HEK293T (cell line): ENCODE data around the gene EIF2S1.
"Not testable (repeated sequence)": the region's sequence is repeated elsewhere in the genome, so short reads cannot be mapped to it uniquely, and the experiment has no call there.

Source experiments
- CTCF ChIA-PET: fragments of 350-600 bp; formaldehyde crosslinking; extraction: SDS; loops from one replicate; lab custom pipeline; 2021; ENCODE audit warnings: antibody characterized with exemption, inconsistent platforms; lab: Yijun Ruan, JAX
- POLR2A ChIA-PET: fragments of 350-600 bp; formaldehyde crosslinking; extraction: SDS; loops from one replicate; lab custom pipeline; 2020; ENCODE audit warnings: antibody characterized with exemption, inconsistent platforms; lab: Yijun Ruan, JAX
- DNase-seq: peaks from one replicate; pipeline ENCODE4 v3.0.0; 2012; ENCODE audit warnings: mixed read lengths; ENCODE audit errors: extremely low spot score
- ARNT ChIP-seq: fragments of 450-650 bp; IDR thresholded peaks from 2 replicates; pipeline ENCODE4 v1.6.1; 2017; ENCODE audit warnings: mild to moderate bottlenecking
- BHLHE40 ChIP-seq: fragments of 450-650 bp; IDR thresholded peaks from 2 replicates; pipeline ENCODE4 v1.6.1; 2016; ENCODE audit warnings: mild to moderate bottlenecking, moderate library complexity, borderline replicate concordance
- CTBP1 ChIP-seq: fragments of 450-650 bp; IDR thresholded peaks from 2 replicates; pipeline ENCODE4 v1.6.1; 2016; ENCODE audit warnings: borderline replicate concordance
- ELF4 ChIP-seq: fragments of 450-650 bp; IDR thresholded peaks from 2 replicates; pipeline ENCODE4 v1.6.1; 2017; ENCODE audit warnings: antibody characterized with exemption
- FOXA1 ChIP-seq: fragments of 450-650 bp; IDR thresholded peaks from 2 replicates; pipeline ENCODE4 v1.6.1; 2016; ENCODE audit warnings: mild to moderate bottlenecking
- FOXK2 ChIP-seq: fragments of 450-650 bp; IDR thresholded peaks from 2 replicates; pipeline ENCODE4 v1.6.1; 2016; ENCODE audit warnings: mild to moderate bottlenecking
- FOXM1 ChIP-seq: fragments of 450-650 bp; IDR thresholded peaks from 2 replicates; pipeline ENCODE4 v1.6.1; 2017; ENCODE audit warnings: mild to moderate bottlenecking, borderline replicate concordance
- HDGF ChIP-seq: fragments of 450-650 bp; IDR thresholded peaks from 2 replicates; pipeline ENCODE4 v1.6.1; 2017; ENCODE audit warnings: antibody characterized with exemption, borderline replicate concordance
- L3MBTL2 ChIP-seq: fragments of 450-650 bp; conservative IDR thresholded peaks from 2 replicates; pipeline ENCODE4 v1.6.1; 2016; ENCODE audit warnings: mild to moderate bottlenecking
- LEF1 ChIP-seq: fragments of 450-650 bp; IDR thresholded peaks from 2 replicates; pipeline ENCODE4 v1.6.1; 2017; ENCODE audit warnings: mild to moderate bottlenecking, borderline replicate concordance
- NFRKB ChIP-seq: fragments of 450-650 bp; IDR thresholded peaks from 2 replicates; pipeline ENCODE4 v1.6.1; 2016; ENCODE audit warnings: mild to moderate bottlenecking, moderate library complexity
- PKNOX1 ChIP-seq: fragments of 450-650 bp; IDR thresholded peaks from 2 replicates; pipeline ENCODE4 v1.6.1; 2016
- SP1 ChIP-seq: fragments of 450-650 bp; IDR thresholded peaks from 2 replicates; pipeline ENCODE4 v1.6.1; 2017
- SUZ12 ChIP-seq: fragments of 450-650 bp; IDR thresholded peaks from 2 replicates; pipeline ENCODE4 v1.6.1; 2016; ENCODE audit warnings: mild to moderate bottlenecking
- TARDBP ChIP-seq: fragments of 450-650 bp; IDR thresholded peaks from 2 replicates; pipeline ENCODE4 v1.6.1; 2016
- ZNF384 ChIP-seq: fragments of 450-650 bp; IDR thresholded peaks from 2 replicates; pipeline ENCODE4 v1.6.1; 2016

The EIF2S1 gene

DNA sequence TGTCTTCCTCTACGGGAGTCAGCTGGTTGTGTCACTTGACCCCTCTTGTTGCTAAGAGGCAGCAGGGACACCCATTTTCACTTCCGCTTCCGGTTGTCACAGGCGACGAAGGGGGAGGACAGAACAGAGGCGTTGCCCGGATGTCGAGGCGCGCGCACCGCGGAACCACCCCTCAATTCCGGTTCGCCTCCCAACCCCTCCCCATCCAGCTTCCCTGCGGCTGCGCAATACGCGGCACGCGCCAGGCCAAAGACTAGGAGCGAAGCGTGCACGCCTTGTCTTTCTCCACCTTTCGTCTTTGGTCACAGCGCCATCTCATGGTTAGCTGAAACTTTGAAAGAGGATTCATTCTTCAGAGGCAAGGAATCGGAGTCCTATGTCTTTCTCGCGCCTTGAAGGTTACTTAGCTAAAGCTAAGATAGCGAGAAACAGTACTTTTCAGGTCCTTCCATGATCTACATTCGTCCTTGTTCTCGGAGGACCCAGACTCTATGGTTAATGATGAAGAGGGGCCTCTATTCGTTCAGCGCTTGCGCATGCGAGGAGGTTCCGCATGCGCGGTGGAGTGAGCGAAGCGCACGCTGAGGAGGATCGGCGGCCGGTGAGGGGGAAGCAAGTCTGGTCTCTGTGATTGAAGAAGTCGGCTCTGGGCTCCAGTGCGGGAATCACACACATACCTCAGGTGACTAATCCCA lies at the start of gene EIF2S1, which contains the start of gene ATP6V1D:
EIF2S1 (plus strand) TSS at position 554 of the 695 bp plus-strand sequence. CDS start 4,440 bp downstream, outside the sequence.
ATP6V1D (minus strand) TSS at position 30 of the 695 bp plus-strand sequence. CDS start 106 bp downstream, outside the sequence.
- ChIA-PET CTCF (interaction anchor here (0.6 to 1.6 kb wide), 18 partner anchors 9 to 947 kb away, joined by 3 to 9 read pairs (median 4); no protein-coding TSS in a partner anchor), POLR2A (interaction anchor here (0.6 to 1.6 kb wide), 8 partner anchors 9 to 336 kb away, joined by 3 to 7 read pairs (median 3); partner anchors contain the start of gene RDH11)
- peak; percentile 97 for DNase-seq
- TF ChIP-seq ELF4, result peak; percentile 82
- TF ChIP-seq NFRKB, result no peak
- peak; percentile 75 for TF ChIP-seq PKNOX1
- TF ChIP-seq L3MBTL2, result peak; percentile 77
- TF ChIP-seq HDGF, result no peak
- TF ChIP-seq ZNF384, result no peak
- no peak for TF ChIP-seq CTBP1
- no peak for TF ChIP-seq BHLHE40
- TF ChIP-seq FOXK2, result peak; percentile 68; the same call in 1 of the 2 replicates

DNA sequence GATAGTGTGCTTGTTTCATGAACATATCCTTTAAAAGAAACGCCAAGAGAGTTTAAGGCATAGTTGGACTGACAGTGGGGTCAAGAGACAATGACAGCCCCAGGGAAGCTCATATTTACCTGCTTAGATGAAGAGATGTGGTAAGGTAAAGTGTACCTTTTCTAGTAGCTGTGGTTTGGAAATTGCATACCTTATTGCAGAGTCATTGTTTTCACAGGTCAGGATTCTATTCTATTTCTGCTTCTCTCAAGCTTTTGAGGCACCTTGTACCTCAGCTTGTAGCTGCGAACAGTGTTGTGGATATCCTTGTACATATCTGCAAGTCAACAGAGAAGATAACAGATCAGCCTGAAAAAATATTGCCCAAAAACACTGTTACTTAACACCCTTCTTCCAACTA lies 48.3 kb upstream of the EIF2S1 start:
- ChIA-PET POLR2A (no interaction called here), CTCF (no interaction called here)
- DNase-seq, result no peak
- no peak for TF ChIP-seq FOXM1
- TF ChIP-seq TARDBP, result no peak
- TF ChIP-seq LEF1, result no peak
- no peak for TF ChIP-seq SP1
- no peak for TF ChIP-seq SUZ12
- TF ChIP-seq BHLHE40, result no peak
- no peak for TF ChIP-seq HDGF
- TF ChIP-seq NFRKB, result no peak
- no peak for TF ChIP-seq CTBP1
- TF ChIP-seq PKNOX1, result no peak
- no peak for TF ChIP-seq FOXK2

- no peak for TF ChIP-seq L3MBTL2
- no peak for DNase-seq
- POLR2A ChIA-PET, result no interaction called here
- CTCF ChIA-PET, result no interaction called here
Observed at GRCh38 chr14:67313153-67313552, 47.0 kb upstream of the EIF2S1 start.

- ChIA-PET POLR2A (no interaction called here), CTCF (no interaction called here)
- TF ChIP-seq CTBP1, result no peak
- TF ChIP-seq NFRKB, result no peak
- TF ChIP-seq ARNT, result no peak
- no peak for DNase-seq
Observed at GRCh38 chr14:67317822-67318221, 42.3 kb upstream of the EIF2S1 start.

- ChIA-PET POLR2A (no interaction called here), CTCF (interaction anchor here (0.6 to 1.5 kb wide), 4 partner anchors 33 to 1495 kb away, joined by 3 to 10 read pairs (median 6); partner anchors contain the start of gene ATP6V1D)
- DNase-seq, result no peak
- TF ChIP-seq CTBP1, result no peak
- TF ChIP-seq L3MBTL2, result no peak
- TF ChIP-seq SP1, result no peak
- no peak for TF ChIP-seq FOXM1
- no peak for TF ChIP-seq NFRKB
- TF ChIP-seq HDGF, result no peak
- no peak for TF ChIP-seq SUZ12
- TF ChIP-seq ARNT, result no peak
- no peak for TF ChIP-seq TARDBP
- TF ChIP-seq FOXA1, result no peak
- no peak for TF ChIP-seq FOXK2
- TF ChIP-seq ZNF384, result no peak
- TF ChIP-seq ELF4, result no peak
- no peak for TF ChIP-seq PKNOX1
- TF ChIP-seq BHLHE40, result no peak
Observed at GRCh38 chr14:67319142-67319541, 41.0 kb upstream of the EIF2S1 start.

DNA sequence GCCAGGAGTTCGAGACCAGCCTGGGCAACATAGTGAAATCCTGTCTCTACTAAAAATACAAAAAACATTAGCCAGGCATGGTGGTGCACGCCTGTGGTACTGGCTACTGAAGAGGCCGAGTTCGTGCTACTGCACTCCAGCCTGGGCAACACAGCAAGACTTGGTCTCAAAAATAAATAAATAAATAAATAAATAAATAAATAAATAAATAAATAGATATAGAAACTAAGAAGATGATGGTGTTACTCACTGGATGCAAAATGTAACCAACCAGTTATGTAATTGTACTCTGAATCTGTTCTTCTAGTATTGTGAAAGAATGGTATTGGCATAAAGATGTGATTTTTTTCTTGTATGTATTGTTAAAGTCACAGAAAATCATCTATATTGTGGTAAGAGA lies 30.5 kb upstream of the EIF2S1 start:
- CTCF ChIA-PET, DNase-seq, POLR2A ChIA-PET: not testable (repeated sequence)

DNA sequence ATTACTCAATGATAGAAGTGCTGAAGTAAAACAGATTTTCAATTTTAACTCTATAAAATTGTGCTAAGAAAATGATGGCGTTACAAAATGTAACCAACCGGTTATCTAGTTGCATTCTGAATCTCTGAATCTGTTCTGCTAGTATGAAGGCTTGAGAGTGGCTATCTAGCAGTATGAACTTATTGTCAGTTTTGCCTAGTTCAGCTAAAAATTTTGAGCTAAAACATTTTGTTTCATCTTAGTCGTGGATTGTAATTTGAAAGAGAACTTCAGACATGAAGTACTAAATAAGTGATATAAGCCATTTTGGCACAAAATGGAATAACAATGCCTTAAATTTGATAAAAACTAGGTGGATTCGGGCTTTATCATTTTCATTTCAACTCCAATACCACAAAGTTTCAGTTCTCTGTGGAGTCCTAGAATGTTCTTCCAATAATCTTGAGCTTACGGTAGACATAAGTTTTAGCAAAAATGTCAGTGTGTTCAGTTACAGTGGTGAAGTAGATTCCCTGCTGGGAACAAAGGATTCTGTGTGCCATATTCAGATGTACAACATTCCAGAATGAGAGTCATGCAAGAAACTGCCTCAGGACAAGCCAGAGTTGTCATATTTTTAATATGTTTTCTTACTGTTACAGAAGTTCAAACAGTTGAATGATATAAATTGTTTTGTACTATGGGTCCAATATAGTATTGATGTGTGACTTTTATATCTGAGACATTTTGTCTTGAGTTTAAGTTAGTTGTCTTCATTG lies 28.6 kb upstream of the EIF2S1 start:
- POLR2A ChIA-PET, result no interaction called here

More for the DNA sequence above, 28.6 kb upstream of the EIF2S1 start:
- CTCF ChIA-PET, result no interaction called here
- no peak for DNase-seq
- TF ChIP-seq L3MBTL2 (no peak), TARDBP (no peak), SUZ12 (no peak), BHLHE40 (no peak), ZNF384 (no peak), HDGF (no peak), LEF1 (no peak), ELF4 (no peak), FOXK2 (no peak), FOXA1 (no peak), SP1 (no peak), NFRKB (no peak), CTBP1 (no peak), ARNT (no peak), PKNOX1 (no peak), FOXM1 (no peak)
